ENCODE measurements around the gene ST8SIA4.

GRCh38 chr5:100762108-100762507 lies 141.0 kb downstream of the ST8SIA4 start:
- no peak for TF ChIP-seq CTCF (IDR thresholded peaks at IDR 0.05)
- TF ChIP-seq POLR2A (IDR thresholded peaks at IDR 0.05): no peak

All from heart left ventricle (tissue), 13 donors.